HG02970 (cell line): Measurements from ENCODE around the gene AMN.
"Not testable (repeated sequence)": the region's sequence is repeated elsewhere in the genome, so short reads cannot be mapped to it uniquely, and the experiment has no call there.

ENCODE experiments used
- ATAC-seq: cut with Tn5 transposase; IDR thresholded peaks from one replicate; pipeline ENCODE4 v1.9.1; 2021; ENCODE audit warnings: mild to moderate bottlenecking, moderate library complexity, moderate number of reproducible peaks; ENCODE audit not compliant: unreplicated experiment, low FRiP score

The AMN gene

GRCh38 chr14:102922490-102923200 is at the start of gene AMN:
TSS of gene AMN (plus strand) at chr14:102922663. CDS start at chr14:102922689, 26 bp downstream.
- no peak for ATAC-seq

GRCh38 chr14:102873131-102873530 is 49.3 kb upstream of the AMN start:
- no peak for ATAC-seq

- ATAC-seq: no peak
Observed at GRCh38 chr14:102873546-102874061, 48.9 kb upstream of the AMN start.

- ATAC-seq: no peak
Observed at GRCh38 chr14:102875652-102876051, 46.8 kb upstream of the AMN start.

- ATAC-seq: not testable (repeated sequence)
Observed at GRCh38 chr14:102877511-102877910, 45.0 kb upstream of the AMN start.

GRCh38 chr14:102878174-102878969 is 44.1 kb upstream of the AMN start:
- ATAC-seq: no peak

- no peak for ATAC-seq
Observed at GRCh38 chr14:102878970-102879460, 43.4 kb upstream of the AMN start.

- ATAC-seq: no peak
Observed at GRCh38 chr14:102882226-102882906, 40.1 kb upstream of the AMN start.

GRCh38 chr14:102883089-102883541 is 39.3 kb upstream of the AMN start:
- ATAC-seq: no peak

GRCh38 chr14:102883554-102883953 is 38.9 kb upstream of the AMN start:
- no peak for ATAC-seq

GRCh38 chr14:102885737-102886447 is 36.6 kb upstream of the AMN start:
- no peak for ATAC-seq

GRCh38 chr14:102888748-102889147 is 33.7 kb upstream of the AMN start:
- no peak for ATAC-seq

- no peak for ATAC-seq
Observed at GRCh38 chr14:102889615-102890014, 32.8 kb upstream of the AMN start.

GRCh38 chr14:102891111-102891510 is 31.4 kb upstream of the AMN start:
- ATAC-seq: no peak

- no peak for ATAC-seq
Observed at GRCh38 chr14:102891556-102891955, 30.9 kb upstream of the AMN start.

- no peak for ATAC-seq
Observed at GRCh38 chr14:102892651-102893050, 29.8 kb upstream of the AMN start.

- no peak for ATAC-seq
Observed at GRCh38 chr14:102893452-102893851, 29.0 kb upstream of the AMN start.

GRCh38 chr14:102896735-102897134 is 25.7 kb upstream of the AMN start:
- not testable (repeated sequence) for ATAC-seq

- no peak for ATAC-seq
Observed at GRCh38 chr14:102897299-102898027, 25.0 kb upstream of the AMN start.
